K562 (cell line): ENCODE measurements around the gene C3orf70. TPM values are rescaled to one million over a fixed set of nuclear protein-coding genes. Genes with fewer than 3 reads are reported as not detected.
A peak's percentile ranks its signal among the peaks of the same experiment; 100 is the strongest.

Experiments used
- ATAC-seq: fragments of 200-7000 bp; cut with Tn5 transposase; 3 replicates; pipeline ENCODE4 v1.9.1; 2020; ENCODE audit warnings: moderate library complexity
- BruUV-seq: library from RNA; stranded (reverse); fragments of 400-500 nt; replicated peaks from 2 replicates; lab custom pipeline; 2021; lab: Mats Ljungman, UMichigan
- CTCF ChIA-PET: fragments of 300-600 bp; formaldehyde crosslinking; extraction: SDS; loops from one replicate; lab custom pipeline; 2021; ENCODE audit warnings: low intra/inter-chr PET ratio; lab: Yijun Ruan, JAX
- POLR2A ChIA-PET: fragments of 300-600, 350-650 bp; sonication (Branson Sonifier 250); formaldehyde crosslinking; extraction: SDS; loops from one replicate; lab custom pipeline; 2021; ENCODE audit warnings: antibody characterized with exemption, inconsistent platforms; lab: Yijun Ruan, JAX
- DNase-seq, 4 experiments: peaks; one replicate each; pipeline versions ENCODE4 v3.0.0 to v3.0.0-alpha.2; 2011 to 2018; ENCODE audit warnings: low spot score in 3 of 4, mixed read lengths in 3 of 4; ENCODE audit errors: extremely low read depth in 1 of 4
- FAIRE-seq: peaks from 2 replicates; lab custom pipeline; 2011; peaks lifted over from hg19 to GRCh38; lab: Jason Lieb, UNC
- H2AFZ ChIP-seq: 2 replicates; pipeline ENCODE4 v1.6.0; 2011; ENCODE audit warnings: low read depth, low read length, control low read depth, inconsistent platforms
- H3K27ac ChIP-seq: fragments of 200-600 bp; 3 replicates; pipeline ENCODE4 v1.8.0; 2011; ENCODE audit warnings: low read depth, mild to moderate bottlenecking, control low read depth, inconsistent platforms, low read length, moderate library complexity, mixed read lengths; ENCODE audit errors: extremely low read depth
- H3K27me3 ChIP-seq, 2 experiments: fragments of 300-600 bp in 1 of 2; 2 replicates in 1 of 2; 3 replicates in 1 of 2; pipeline versions ENCODE4 v1.6.0 to v1.8.0; 2011; ENCODE audit warnings: inconsistent platforms in 2 of 2, low read length in 2 of 2, mild to moderate bottlenecking in 1 of 2, mixed read lengths in 1 of 2, moderate library complexity in 1 of 2; ENCODE audit not compliant: control insufficient read depth in 2 of 2, insufficient read depth in 2 of 2
- H3K36me3 ChIP-seq: fragments of 300-600 bp; 3 replicates; pipeline ENCODE4 v1.8.0; 2011; ENCODE audit warnings: mild to moderate bottlenecking, low read length, inconsistent platforms; ENCODE audit not compliant: control insufficient read depth, insufficient read depth
- H3K4me1 ChIP-seq, 2 experiments: fragments of 200-600 bp in 1 of 2; replicated peaks in 1 of 2; 2 replicates in 1 of 2; 3 replicates in 1 of 2; pipeline versions ENCODE4 v1.5.1 to v1.8.0; 2011; ENCODE audit warnings: inconsistent platforms in 2 of 2, low read length in 2 of 2, mild to moderate bottlenecking in 1 of 2, mixed read lengths in 1 of 2, moderate library complexity in 1 of 2; ENCODE audit not compliant: control insufficient read depth in 2 of 2, insufficient read depth in 2 of 2
- H3K4me2 ChIP-seq: 2 replicates; pipeline ENCODE4 v1.6.1; 2011; ENCODE audit warnings: low read length, control low read depth, inconsistent platforms, mixed read lengths; ENCODE audit not compliant: insufficient read depth
- H3K4me3 ChIP-seq: fragments of 200-600 bp; sonication (generic), shearing (Covaris generic); 2 replicates; pipeline ENCODE4 v1.5.1; 2016; ENCODE audit warnings: control low read depth, inconsistent platforms
- H3K79me2 ChIP-seq: fragments of 200-600 bp; 3 replicates; pipeline ENCODE4 v1.8.0; 2011; ENCODE audit warnings: low read length, inconsistent platforms; ENCODE audit not compliant: control insufficient read depth, insufficient read depth
- H3K9ac ChIP-seq, 2 experiments: 2 replicates each; pipeline versions ENCODE4 v1.6.0 to v1.6.1; 2011; ENCODE audit warnings: low read depth in 2 of 2, low read length in 2 of 2, control low read depth in 1 of 2, inconsistent platforms in 1 of 2, mild to moderate bottlenecking in 1 of 2, mixed read lengths in 1 of 2; ENCODE audit not compliant: insufficient read depth in 1 of 2
- H3K9me1 ChIP-seq: one replicate; pipeline ENCODE4 v1.6.0; 2011; ENCODE audit warnings: inconsistent platforms, mild to moderate bottlenecking, low read length, moderate library complexity; ENCODE audit not compliant: control insufficient read depth, insufficient read depth
- H3K9me3 ChIP-seq: replicated peaks from 2 replicates; pipeline ENCODE4 v1.5.1; 2011; ENCODE audit warnings: low read depth, low read length, inconsistent platforms; ENCODE audit not compliant: control insufficient read depth, insufficient read depth
- H4K20me1 ChIP-seq: replicated peaks from 2 replicates; pipeline ENCODE4 v1.6.1; 2011; ENCODE audit warnings: low read length, inconsistent platforms, mixed read lengths; ENCODE audit not compliant: control insufficient read depth, insufficient read depth
- CBX5 ChIP-seq: IDR thresholded peaks from 2 replicates; pipeline ENCODE4 v1.6.1; 2014; ENCODE audit warnings: low read depth, borderline replicate concordance
- CEBPB ChIP-seq: fragments of 450-650 bp; IDR thresholded peaks from 2 replicates; pipeline ENCODE4 v1.6.1; 2016; ENCODE audit warnings: missing genetic modification characterization, missing compliant biosample characterization
- DPF2 ChIP-seq: fragments of 450-650 bp; IDR thresholded peaks from 2 replicates; pipeline ENCODE4 v1.6.1; 2016
- GATA2 ChIP-seq: sonication (generic); formaldehyde crosslinking; IDR thresholded peaks from 2 replicates; pipeline ENCODE4 v1.4.0; 2020; ENCODE audit warnings: mild to moderate bottlenecking, missing genetic modification reagents
- NFYB ChIP-seq: IDR thresholded peaks from 2 replicates; pipeline ENCODE4 v1.6.1; 2011; ENCODE audit warnings: mild to moderate bottlenecking, moderate library complexity; ENCODE audit not compliant: insufficient read length; ENCODE audit errors: extremely low read depth
- NR4A1 ChIP-seq, 2 experiments: fragments of 250-450 bp in 1 of 2; fragments of 450-650 bp in 1 of 2; sonication (Bioruptor Pico) in 1 of 2; IDR thresholded peaks; 2 replicates each; pipeline versions ENCODE4 v1.4.0 to v1.6.1; 2016 to 2020; ENCODE audit warnings: mild to moderate bottlenecking in 2 of 2, missing compliant biosample characterization in 1 of 2, missing genetic modification characterization in 1 of 2, moderate library complexity in 1 of 2
- RAD51 ChIP-seq: fragments of 450-650 bp; IDR thresholded peaks from 2 replicates; pipeline ENCODE4 v1.7.1; 2016; ENCODE audit warnings: low read depth, mild to moderate bottlenecking, borderline replicate concordance
- RBM25 ChIP-seq: fragments of 200-400 bp; formaldehyde crosslinking; IDR thresholded peaks from 2 replicates; pipeline ENCODE4 v1.6.1; 2018; ENCODE audit warnings: low read length, low read depth, moderate library complexity; ENCODE audit not compliant: severe bottlenecking
- RUNX1 ChIP-seq: sonication (generic); IDR thresholded peaks from 2 replicates; pipeline ENCODE4 v1.6.1; 2016; ENCODE audit warnings: antibody characterized with exemption, low read depth
- ZFP36 ChIP-seq: fragments of 150-350 bp; IDR thresholded peaks from 2 replicates; pipeline ENCODE4 v1.6.1; 2018; ENCODE audit warnings: low read length, low read depth; ENCODE audit not compliant: partially characterized antibody
- ZNF561 ChIP-seq: fragments of 450-650 bp; formaldehyde crosslinking; conservative IDR thresholded peaks from 2 replicates; pipeline ENCODE4 v1.4.0; 2020; ENCODE audit warnings: mild to moderate bottlenecking, moderate library complexity
- WGBS: fragments of 100-300 bp; shearing (Covaris generic); methylation state at CpG from one replicate; pipeline ENCODE4 v1.1.6; 2016; ENCODE audit warnings: low coverage, mixed read lengths; ENCODE audit not compliant: insufficient coverage; ENCODE audit errors: missing lambda C conversion rate; 5-methylcytosine and 5-hydroxymethylcytosine counted together
- in situ Hi-C: fragments of 300-500 bp; cut with MboI; formaldehyde crosslinking; loops from 4 replicates; pipeline ENCODE4 v1.15.0; 2018; ENCODE audit warnings: inconsistent platforms, mixed read lengths
- intact Hi-C: fragments of 100-400 bp; cut with micrococcal nuclease; formaldehyde crosslinking; loops from 2 replicates; pipeline ENCODE4 v1.14.2; 2022
- polyA plus RNA-seq, 8 experiments: library from polyadenylated mRNA; depleted of rRNA in 4 of 8; stranded (reverse) in 5 of 8; unstranded in 3 of 8; fragments of >200 nt; fragmentation: Nextera tagmentation in 2 of 8; fragmentation: Illumina TruSeq in 1 of 8; extraction: Ambion mirVana in 2 of 8; extraction: Trizol in 1 of 8; gene quantifications; 2 replicates each; pipeline versions ENCODE4 v1.2.1 to v1.2.3, GENCODE V29; 2011 to 2014; ENCODE audit warnings: inconsistent platforms in 1 of 8, missing spikeins in 1 of 8
- total RNA-seq, 7 experiments: library from RNA; depleted of rRNA in 6 of 7; stranded (reverse); fragments of >200 nt in 6 of 7; fragmentation: Illumina TruSeq in 2 of 7; extraction: Trizol in 2 of 7; gene quantifications; 2 replicates each; pipeline versions ENCODE4 v1.2.1 to v1.2.3, GENCODE V29; 2011 to 2021; ENCODE audit warnings: low replicate concordance in 1 of 7
- TF ChIP-seq, protein P1 (sequence below): fragments of 450-650 bp; formaldehyde crosslinking; IDR thresholded peaks from 2 replicates; pipeline ENCODE4 v1.4.0; 2022; ENCODE audit warnings: missing genetic modification characterization
- TF ChIP-seq, protein P2 (sequence below): sonication (generic); formaldehyde crosslinking; IDR thresholded peaks from 2 replicates; pipeline ENCODE4 v1.5.0; 2020; ENCODE audit warnings: missing genetic modification reagents
- TF ChIP-seq, protein P3 (sequence below), 2 experiments: fragments of 250-450 bp in 1 of 2; fragments of 450-650 bp in 1 of 2; sonication (Bioruptor Pico) in 1 of 2; IDR thresholded peaks; 2 replicates each; pipeline versions ENCODE4 v1.6.1 to v1.8.0; 2016 to 2021; ENCODE audit warnings: mild to moderate bottlenecking in 2 of 2, moderate library complexity in 2 of 2, missing compliant biosample characterization in 1 of 2, missing genetic modification characterization in 1 of 2
- TF ChIP-seq, protein P4 (sequence below): fragments of 450-650 bp; IDR thresholded peaks from 2 replicates; pipeline ENCODE4 v1.7.0; 2016; ENCODE audit warnings: borderline replicate concordance
- TF ChIP-seq, protein P5 (sequence below): fragments of 450-650 bp; formaldehyde crosslinking; IDR thresholded peaks from 2 replicates; pipeline ENCODE4 v1.4.0; 2020; ENCODE audit warnings: mild to moderate bottlenecking, moderate library complexity

Gene C3orf70
- total and polyA plus RNA-seq, 9 of the 15 experiments (the other 6 are each of a cell fraction or from before 2014, with no cell fraction given): 0.01 to 0.04 (median 0.03) TPM; not detected in 6

DNA sequence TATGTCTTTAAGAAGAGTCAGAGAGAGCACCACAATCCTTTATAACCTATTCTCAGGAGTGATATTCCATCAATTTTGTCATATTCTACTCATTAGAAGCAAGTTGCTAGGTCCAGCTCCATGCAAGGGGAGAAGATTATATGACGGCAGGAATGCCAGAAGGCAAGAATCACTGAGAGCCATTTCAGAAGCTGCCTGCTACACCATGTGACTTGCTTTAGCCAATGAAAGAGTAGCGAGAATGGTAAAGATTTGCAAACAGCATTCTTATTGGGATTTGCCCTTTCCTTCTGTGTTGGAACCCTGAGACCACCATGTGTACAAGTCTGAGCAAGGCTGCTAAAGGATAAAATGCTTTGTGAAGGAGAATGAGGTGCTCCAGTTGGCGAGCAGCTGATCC, 4.5 kb upstream of the C3orf70 start (continued):
- TF ChIP-seq NR4A1 (CRISPR knock-in tag; IDR thresholded peaks at IDR 0.05): no peak
- TF ChIP-seq NR4A1 (tag; IDR thresholded peaks at IDR 0.05): no peak
- TF ChIP-seq RUNX1: no peak
- TF ChIP-seq RBM25: peak; percentile 30
- TF ChIP-seq RAD51: peak; percentile 53
- no peak for TF ChIP-seq DPF2
- TF ChIP-seq, protein P1, sequence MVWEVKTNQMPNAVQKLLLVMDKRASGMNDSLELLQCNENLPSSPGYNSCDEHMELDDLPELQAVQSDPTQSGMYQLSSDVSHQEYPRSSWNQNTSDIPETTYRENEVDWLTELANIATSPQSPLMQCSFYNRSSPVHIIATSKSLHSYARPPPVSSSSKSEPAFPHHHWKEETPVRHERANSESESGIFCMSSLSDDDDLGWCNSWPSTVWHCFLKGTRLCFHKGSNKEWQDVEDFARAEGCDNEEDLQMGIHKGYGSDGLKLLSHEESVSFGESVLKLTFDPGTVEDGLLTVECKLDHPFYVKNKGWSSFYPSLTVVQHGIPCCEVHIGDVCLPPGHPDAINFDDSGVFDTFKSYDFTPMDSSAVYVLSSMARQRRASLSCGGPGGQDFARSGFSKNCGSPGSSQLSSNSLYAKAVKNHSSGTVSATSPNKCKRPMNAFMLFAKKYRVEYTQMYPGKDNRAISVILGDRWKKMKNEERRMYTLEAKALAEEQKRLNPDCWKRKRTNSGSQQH (CRISPR knock-in tag): no peak
- TF ChIP-seq, protein P2, sequence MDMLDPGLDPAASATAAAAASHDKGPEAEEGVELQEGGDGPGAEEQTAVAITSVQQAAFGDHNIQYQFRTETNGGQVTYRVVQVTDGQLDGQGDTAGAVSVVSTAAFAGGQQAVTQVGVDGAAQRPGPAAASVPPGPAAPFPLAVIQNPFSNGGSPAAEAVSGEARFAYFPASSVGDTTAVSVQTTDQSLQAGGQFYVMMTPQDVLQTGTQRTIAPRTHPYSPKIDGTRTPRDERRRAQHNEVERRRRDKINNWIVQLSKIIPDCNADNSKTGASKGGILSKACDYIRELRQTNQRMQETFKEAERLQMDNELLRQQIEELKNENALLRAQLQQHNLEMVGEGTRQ (CRISPR knock-in tag): peak; percentile 50
- no peak for TF ChIP-seq ZFP36
- TF ChIP-seq NFYB: peak; percentile 54

DNA sequence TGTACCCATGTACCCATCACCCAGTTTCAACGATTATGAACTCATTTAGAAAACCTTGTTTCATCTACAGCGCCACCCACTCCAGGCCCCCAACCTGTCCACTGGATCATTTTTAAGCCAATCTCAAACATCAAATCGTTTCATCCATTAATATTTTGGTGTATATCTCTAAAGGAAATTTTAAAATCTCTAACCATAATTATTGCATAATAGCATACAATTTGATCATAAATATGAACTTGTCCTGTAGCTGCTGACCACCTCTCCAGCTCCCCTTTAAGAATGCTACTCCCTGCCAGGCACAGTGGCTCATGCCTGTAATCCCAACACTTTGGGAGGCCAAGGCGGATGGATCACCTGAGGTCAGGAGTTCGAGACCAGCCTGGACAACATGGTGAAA, 2.8 kb upstream of the C3orf70 start:
- Histone ChIP-seq H3K9me1 (no peaks in the 10 kb centered on the region), H3K79me2 (no peaks in the 10 kb centered on the region), H2AFZ (no peak overlapping the region), H3K4me1 (peaks cover 0 to 14% of the 10 kb centered on the region in 2 experiments; a peak in 3 of 5 replicates), H3K4me2 (no peak overlapping the region), H3K9ac (no peak overlapping the region), H3K27ac (no peak overlapping the region), H4K20me1 (no peaks in the 10 kb centered on the region), H3K9me3 (no peaks in the 10 kb centered on the region), H3K4me3 (no peak overlapping the region), H3K36me3 (no peaks in the 10 kb centered on the region), H3K27me3 (peaks cover 30 to 45% of the 10 kb centered on the region in 2 experiments; a peak in 4 of 5 replicates)
- CTCF ChIA-PET: no interaction called here
- 18% methylated on average over 4 of the region's 5 CpGs for whole genome bisulfite sequencing
- in situ Hi-C loops (no loop called here), intact Hi-C loops (no loop called here)
- no TSS peak for BruUV-seq
- POLR2A ChIA-PET: interaction anchor here (1.5 to 2.5 kb wide), 2 partner anchors 8 to 12 kb away, joined by 4 to 6 read pairs; no protein-coding TSS in a partner anchor
- DNase-seq (no peak), FAIRE-seq (no peak), ATAC-seq (no peak)
- TF ChIP-seq, protein P3, sequence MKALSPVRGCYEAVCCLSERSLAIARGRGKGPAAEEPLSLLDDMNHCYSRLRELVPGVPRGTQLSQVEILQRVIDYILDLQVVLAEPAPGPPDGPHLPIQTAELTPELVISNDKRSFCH (CRISPR knock-in tag; IDR thresholded peaks at IDR 0.05): no peak
- TF ChIP-seq, protein P3 (tag; IDR thresholded peaks at IDR 0.05): no peak
- no peak for TF ChIP-seq CBX5
- TF ChIP-seq CEBPB (tag): peak; percentile 57
- TF ChIP-seq GATA2 (CRISPR knock-in tag): no peak
- no peak for TF ChIP-seq ZNF561 (CRISPR knock-in tag)
- TF ChIP-seq, protein P4, sequence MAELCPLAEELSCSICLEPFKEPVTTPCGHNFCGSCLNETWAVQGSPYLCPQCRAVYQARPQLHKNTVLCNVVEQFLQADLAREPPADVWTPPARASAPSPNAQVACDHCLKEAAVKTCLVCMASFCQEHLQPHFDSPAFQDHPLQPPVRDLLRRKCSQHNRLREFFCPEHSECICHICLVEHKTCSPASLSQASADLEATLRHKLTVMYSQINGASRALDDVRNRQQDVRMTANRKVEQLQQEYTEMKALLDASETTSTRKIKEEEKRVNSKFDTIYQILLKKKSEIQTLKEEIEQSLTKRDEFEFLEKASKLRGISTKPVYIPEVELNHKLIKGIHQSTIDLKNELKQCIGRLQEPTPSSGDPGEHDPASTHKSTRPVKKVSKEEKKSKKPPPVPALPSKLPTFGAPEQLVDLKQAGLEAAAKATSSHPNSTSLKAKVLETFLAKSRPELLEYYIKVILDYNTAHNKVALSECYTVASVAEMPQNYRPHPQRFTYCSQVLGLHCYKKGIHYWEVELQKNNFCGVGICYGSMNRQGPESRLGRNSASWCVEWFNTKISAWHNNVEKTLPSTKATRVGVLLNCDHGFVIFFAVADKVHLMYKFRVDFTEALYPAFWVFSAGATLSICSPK: no peak
- TF ChIP-seq, protein P5, sequence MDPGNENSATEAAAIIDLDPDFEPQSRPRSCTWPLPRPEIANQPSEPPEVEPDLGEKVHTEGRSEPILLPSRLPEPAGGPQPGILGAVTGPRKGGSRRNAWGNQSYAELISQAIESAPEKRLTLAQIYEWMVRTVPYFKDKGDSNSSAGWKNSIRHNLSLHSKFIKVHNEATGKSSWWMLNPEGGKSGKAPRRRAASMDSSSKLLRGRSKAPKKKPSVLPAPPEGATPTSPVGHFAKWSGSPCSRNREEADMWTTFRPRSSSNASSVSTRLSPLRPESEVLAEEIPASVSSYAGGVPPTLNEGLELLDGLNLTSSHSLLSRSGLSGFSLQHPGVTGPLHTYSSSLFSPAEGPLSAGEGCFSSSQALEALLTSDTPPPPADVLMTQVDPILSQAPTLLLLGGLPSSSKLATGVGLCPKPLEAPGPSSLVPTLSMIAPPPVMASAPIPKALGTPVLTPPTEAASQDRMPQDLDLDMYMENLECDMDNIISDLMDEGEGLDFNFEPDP (CRISPR knock-in tag): no peak
